Stimulated activated naive CD8-positive, alpha-beta T cell treated with anti-CD3 and anti-CD28 coated beads, Interleukin-15, amount 100 ng/mL, for 72 hours (primary cell): Measurements from ENCODE around the gene GAS1.
A peak's percentile ranks its signal among the peaks of the same experiment; 100 is the strongest.

Source experiments
- ATAC-seq: fragments of 150-1000 bp; cut with Tn5 transposase; 2 replicates; pipeline ENCODE4 v1.10.0; 2021; ENCODE audit warnings: mild to moderate bottlenecking, moderate library complexity
- DNase-seq, 2 donors: peaks; one replicate each; pipeline ENCODE4 v3.0.0; 2021 to 2022
- H3K27ac Mint-ChIP-seq, 2 donors: one replicate each; pipeline ENCODE4 v1.8.0; 2022; ENCODE audit warnings: mild to moderate bottlenecking in 2 of 2, mixed read lengths in 2 of 2, moderate library complexity in 2 of 2
- H3K27me3 Mint-ChIP-seq: one replicate; pipeline ENCODE4 v1.8.0; 2022; ENCODE audit warnings: mixed read lengths
- H3K4me1 Mint-ChIP-seq: one replicate; pipeline ENCODE4 v1.8.0; 2022; ENCODE audit warnings: mild to moderate bottlenecking, mixed read lengths
- H3K4me3 Mint-ChIP-seq, 2 donors: one replicate each; pipeline ENCODE4 v1.8.0; 2022; ENCODE audit warnings: mild to moderate bottlenecking in 2 of 2, mixed read lengths in 2 of 2, moderate library complexity in 1 of 2
- H3K9me3 Mint-ChIP-seq, 2 donors: one replicate each; pipeline ENCODE4 v1.8.0; 2022; ENCODE audit warnings: mixed read lengths in 2 of 2

Gene GAS1, protein sequence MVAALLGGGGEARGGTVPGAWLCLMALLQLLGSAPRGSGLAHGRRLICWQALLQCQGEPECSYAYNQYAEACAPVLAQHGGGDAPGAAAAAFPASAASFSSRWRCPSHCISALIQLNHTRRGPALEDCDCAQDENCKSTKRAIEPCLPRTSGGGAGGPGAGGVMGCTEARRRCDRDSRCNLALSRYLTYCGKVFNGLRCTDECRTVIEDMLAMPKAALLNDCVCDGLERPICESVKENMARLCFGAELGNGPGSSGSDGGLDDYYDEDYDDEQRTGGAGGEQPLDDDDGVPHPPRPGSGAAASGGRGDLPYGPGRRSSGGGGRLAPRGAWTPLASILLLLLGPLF

GRCh38 chr9:86947146-86948073 lies at the start of gene GAS1:
Gene GAS1 (minus strand): TSS chr9:86947506. CDS start chr9:86946779, 727 bp downstream.
- Mint-ChIP-seq H3K27ac (no peak within 1 kb of the TSS), H3K4me1 (peaks cover 20% of the 10 kb centered on the region)

GRCh38 chr9:86994231-86994630 lies 46.9 kb upstream of the GAS1 start:
- no peaks in the 10 kb centered on the region for H3K9me3 Mint-ChIP-seq
- ATAC-seq (no peak), DNase-seq (no peak)
- H3K27me3 Mint-ChIP-seq = peaks cover 16% of the 10 kb centered on the region
- H3K4me1 Mint-ChIP-seq = no peaks in the 10 kb centered on the region
- no peak overlapping the region for H3K27ac Mint-ChIP-seq
- H3K4me3 Mint-ChIP-seq = no peak overlapping the region

More at GRCh38 chr9:86947146-86948073, at the start of gene GAS1:
- H3K9me3 Mint-ChIP-seq = peaks cover 0 to 9% of the 10 kb centered on the region in 2 donors
- DNase-seq = peak; percentile 52 to 69
- peak within 1 kb of the TSS; percentile 79 to 84 for H3K4me3 Mint-ChIP-seq
- peak; percentile 81 for ATAC-seq
- peaks cover 39% of the 10 kb centered on the region for H3K27me3 Mint-ChIP-seq

GRCh38 chr9:86993830-86994229 lies 46.5 kb upstream of the GAS1 start:
- DNase-seq = no peak
- no peaks in the 10 kb centered on the region for H3K9me3 Mint-ChIP-seq
- no peaks in the 10 kb centered on the region for H3K4me1 Mint-ChIP-seq
- no peak overlapping the region for H3K4me3 Mint-ChIP-seq
- ATAC-seq = no peak
- H3K27ac Mint-ChIP-seq = no peak overlapping the region
- peaks cover 16% of the 10 kb centered on the region for H3K27me3 Mint-ChIP-seq

DNA sequence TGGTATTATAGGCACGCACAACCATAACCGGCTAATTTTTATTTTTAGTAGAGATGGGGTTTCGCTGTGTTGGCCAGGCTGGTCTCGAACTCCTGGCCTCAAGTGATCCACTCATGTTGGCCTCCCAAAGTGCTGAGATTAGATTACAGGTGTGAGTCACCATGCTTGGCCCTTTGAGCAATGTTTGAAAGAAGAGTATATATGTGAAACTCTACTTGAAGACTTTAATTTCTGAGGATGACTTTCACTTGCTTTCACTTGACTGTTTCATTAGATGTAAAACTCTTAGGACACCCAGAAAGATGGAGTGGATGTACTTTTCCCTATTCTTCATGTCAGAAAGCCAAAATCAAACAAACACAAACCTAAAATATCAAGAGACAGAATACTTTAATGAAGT lies 43.8 kb upstream of the GAS1 start:
- no peaks in the 10 kb centered on the region for H3K9me3 Mint-ChIP-seq
- no peak overlapping the region for H3K4me3 Mint-ChIP-seq
- no peak overlapping the region for H3K27ac Mint-ChIP-seq
- peaks cover 22% of the 10 kb centered on the region for H3K27me3 Mint-ChIP-seq
- DNase-seq (no peak), ATAC-seq (no peak)
- no peaks in the 10 kb centered on the region for H3K4me1 Mint-ChIP-seq

DNA sequence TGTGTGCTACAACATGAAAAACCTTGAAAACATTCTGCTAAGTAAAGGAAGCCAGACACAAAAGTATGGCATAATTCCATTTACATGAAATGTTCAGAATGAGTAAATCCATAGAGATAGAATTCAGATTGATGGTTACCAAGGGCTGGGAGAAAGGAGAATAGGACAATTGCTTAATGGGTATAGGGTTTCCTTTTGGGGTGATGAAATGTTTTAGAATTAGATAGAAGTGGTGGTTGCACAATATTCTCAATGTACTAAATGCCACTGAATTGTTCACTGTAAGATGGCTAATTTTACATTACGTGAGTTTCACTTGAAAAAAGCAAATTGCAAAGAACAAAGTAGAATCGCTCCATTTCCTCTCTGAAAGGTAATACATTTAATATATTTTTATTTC lies 43.0 kb upstream of the GAS1 start:
- ATAC-seq = no peak
- Mint-ChIP-seq H3K9me3 (no peaks in the 10 kb centered on the region), H3K4me1 (no peaks in the 10 kb centered on the region), H3K4me3 (no peak overlapping the region), H3K27ac (no peak overlapping the region), H3K27me3 (peaks cover 21% of the 10 kb centered on the region)
- DNase-seq = no peak

DNA sequence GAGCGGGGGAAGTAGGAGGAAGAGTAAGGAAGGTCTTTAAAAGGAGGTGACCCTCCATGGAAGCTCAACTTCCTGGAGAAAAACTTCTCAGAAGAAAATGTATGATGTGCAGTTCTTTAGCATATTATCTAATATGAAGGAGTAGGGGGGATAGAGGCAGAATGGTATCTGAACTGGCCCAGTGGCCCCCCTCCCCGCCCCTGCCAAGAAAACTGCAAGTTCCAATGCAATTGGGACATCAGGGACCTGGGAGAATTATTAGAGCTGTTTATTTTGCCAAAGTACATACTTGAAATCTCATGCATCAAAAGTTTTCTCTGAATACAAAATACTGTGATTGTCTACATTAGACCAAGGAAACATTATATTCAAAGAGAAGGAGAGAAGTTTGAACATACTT lies 40.6 kb upstream of the GAS1 start:
- no peak overlapping the region for H3K4me3 Mint-ChIP-seq
- no peaks in the 10 kb centered on the region for H3K9me3 Mint-ChIP-seq
- ATAC-seq = no peak
- H3K27me3 Mint-ChIP-seq = peaks cover 27% of the 10 kb centered on the region
- H3K27ac Mint-ChIP-seq = no peak overlapping the region
- no peak for DNase-seq
- H3K4me1 Mint-ChIP-seq = no peaks in the 10 kb centered on the region

- Mint-ChIP-seq H3K4me3 (no peak overlapping the region), H3K9me3 (no peaks in the 10 kb centered on the region), H3K27ac (no peak overlapping the region), H3K27me3 (peaks cover 42% of the 10 kb centered on the region), H3K4me1 (no peaks in the 10 kb centered on the region)
- ATAC-seq = no peak
- DNase-seq = no peak
These were observed 37.9 kb upstream of the GAS1 start for GRCh38 chr9:86985132-86985647.

GRCh38 chr9:86983620-86984259 lies 36.4 kb upstream of the GAS1 start:
- Mint-ChIP-seq H3K4me3 (no peak overlapping the region), H3K27ac (no peak overlapping the region), H3K27me3 (peaks cover 42% of the 10 kb centered on the region), H3K4me1 (no peaks in the 10 kb centered on the region), H3K9me3 (no peaks in the 10 kb centered on the region)
- no peak for DNase-seq
- ATAC-seq = no peak

DNA sequence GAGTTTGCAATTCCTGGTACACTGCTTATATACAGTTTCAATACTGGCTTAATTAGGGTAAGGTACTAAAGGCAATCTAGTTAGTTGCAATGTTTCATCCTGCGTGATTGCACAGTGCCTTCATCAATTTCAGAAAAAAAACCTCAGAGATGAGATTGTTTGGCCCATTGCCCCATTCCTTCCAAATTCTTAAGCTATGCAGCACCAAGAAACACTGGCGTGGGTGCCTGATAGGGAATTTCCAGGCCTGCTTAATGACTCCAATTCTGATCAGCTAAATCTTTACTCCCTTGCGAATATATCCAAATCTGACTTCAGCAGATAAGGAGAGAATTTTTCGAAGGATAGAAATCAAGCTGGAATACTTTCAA lies 35.9 kb upstream of the GAS1 start:
- Mint-ChIP-seq H3K9me3 (no peaks in the 10 kb centered on the region), H3K4me3 (no peak overlapping the region), H3K27me3 (peaks cover 42% of the 10 kb centered on the region), H3K27ac (no peak overlapping the region), H3K4me1 (no peaks in the 10 kb centered on the region)
- ATAC-seq (no peak), DNase-seq (no peak)

DNA sequence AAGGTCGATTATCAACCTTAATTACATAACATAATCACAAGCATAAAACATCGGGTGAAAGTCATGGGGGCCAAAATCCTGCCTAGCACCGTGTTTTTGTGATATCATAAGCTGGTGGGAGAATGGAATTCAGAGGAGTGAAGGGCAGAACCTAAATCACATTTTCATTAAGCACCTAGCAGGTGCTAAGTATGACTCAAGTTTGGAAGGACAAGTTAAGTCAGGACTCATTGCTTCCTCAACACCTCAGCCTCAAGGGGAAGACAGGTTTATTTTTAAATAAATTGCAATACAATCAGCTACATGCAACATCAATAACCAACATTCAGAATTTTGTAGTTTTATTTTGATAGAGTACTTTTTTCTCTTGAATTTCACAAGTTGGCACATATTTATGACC lies 33.5 kb upstream of the GAS1 start:
- Mint-ChIP-seq H3K27me3 (peaks cover 40% of the 10 kb centered on the region), H3K4me3 (no peak overlapping the region), H3K27ac (no peak overlapping the region), H3K4me1 (no peaks in the 10 kb centered on the region), H3K9me3 (no peaks in the 10 kb centered on the region)
- no peak for DNase-seq
- ATAC-seq = no peak

DNA sequence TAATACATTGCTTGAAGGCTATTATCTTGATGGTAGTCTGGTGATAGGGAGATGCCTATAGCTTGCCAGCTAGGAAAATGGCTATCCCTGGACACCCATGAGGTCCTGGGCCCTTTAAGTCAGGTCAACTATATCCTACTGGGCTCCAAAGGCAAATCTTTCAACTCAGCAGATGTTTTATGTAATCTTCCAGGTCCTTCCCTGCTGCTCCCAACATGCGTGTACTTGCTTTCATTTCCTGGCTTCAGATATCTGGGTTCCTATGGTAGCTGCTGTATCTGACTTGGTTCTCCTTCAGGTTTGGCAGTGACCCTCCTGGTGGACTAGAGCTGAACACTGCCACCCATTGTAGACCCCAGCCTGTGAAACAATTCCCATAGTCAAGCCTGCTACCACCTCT lies 32.4 kb upstream of the GAS1 start:
- H3K4me3 Mint-ChIP-seq = no peak overlapping the region
- peaks cover 33% of the 10 kb centered on the region for H3K27me3 Mint-ChIP-seq

GRCh38 chr9:86978922-86979474 lies 31.7 kb upstream of the GAS1 start:
- Mint-ChIP-seq H3K27me3 (peaks cover 40% of the 10 kb centered on the region), H3K4me1 (no peaks in the 10 kb centered on the region), H3K4me3 (no peak overlapping the region), H3K27ac (no peak overlapping the region), H3K9me3 (no peaks in the 10 kb centered on the region)
- DNase-seq (no peak), ATAC-seq (no peak)

More for the DNA sequence above, 32.4 kb upstream of the GAS1 start:
- DNase-seq = no peak
- Mint-ChIP-seq H3K9me3 (no peaks in the 10 kb centered on the region), H3K27ac (no peak overlapping the region), H3K4me1 (no peaks in the 10 kb centered on the region)
- ATAC-seq = no peak

- Mint-ChIP-seq H3K27ac (no peak overlapping the region), H3K4me1 (no peaks in the 10 kb centered on the region)
These were observed 31.1 kb upstream of the GAS1 start for GRCh38 chr9:86978413-86978812.

GRCh38 chr9:86977205-86977835 lies 30.0 kb upstream of the GAS1 start:
- DNase-seq (no peak), ATAC-seq (no peak)
- H3K27ac Mint-ChIP-seq = no peak overlapping the region
- peaks cover 44% of the 10 kb centered on the region for H3K27me3 Mint-ChIP-seq
- H3K9me3 Mint-ChIP-seq = no peaks in the 10 kb centered on the region
- H3K4me3 Mint-ChIP-seq = no peak overlapping the region
- H3K4me1 Mint-ChIP-seq = no peaks in the 10 kb centered on the region

More at GRCh38 chr9:86978413-86978812, 31.1 kb upstream of the GAS1 start:
- no peak overlapping the region for H3K4me3 Mint-ChIP-seq
- ATAC-seq (no peak), DNase-seq (no peak)
- no peaks in the 10 kb centered on the region for H3K9me3 Mint-ChIP-seq
- peaks cover 41% of the 10 kb centered on the region for H3K27me3 Mint-ChIP-seq

GRCh38 chr9:86975606-86976005 lies 28.3 kb upstream of the GAS1 start:
- Mint-ChIP-seq H3K9me3 (no peaks in the 10 kb centered on the region), H3K27me3 (peaks cover 49% of the 10 kb centered on the region), H3K27ac (no peak overlapping the region), H3K4me1 (no peaks in the 10 kb centered on the region), H3K4me3 (no peak overlapping the region)
- no peak for ATAC-seq
- DNase-seq = no peak
